Measurements from ENCODE around the gene SPDYE6.

GRCh38 chr7:102320601-102321350 lies 35.5 kb downstream of the SPDYE6 start:
- TF ChIP-seq CTCF (IDR thresholded peaks at IDR 0.05; ENCODE audit: low read depth, low read length): no peak
- no peak for TF ChIP-seq POLR2A (IDR thresholded peaks at IDR 0.05; ENCODE audit: extremely low read depth, insufficient read length)
